Vagina (tissue), 2 donors: ENCODE measurements around the gene PIP5K1B.

Source experiments
- CTCF ChIP-seq, 3 experiments: fragments of 450-650 bp in 2 of 3; fragments of 200-600 bp in 1 of 3; sonication (generic) in 1 of 3; IDR thresholded peaks; one replicate each; pipeline ENCODE4 v1.5.1; 2017 to 2019; ENCODE audit warnings: antibody characterized with exemption in 3 of 3, mild to moderate bottlenecking in 2 of 3, moderate library complexity in 2 of 3
- POLR2A ChIP-seq, 2 donors: fragments of 450-650 bp; IDR thresholded peaks; one replicate each; pipeline ENCODE4 v1.6.1; 2017; ENCODE audit warnings: antibody characterized with exemption in 2 of 2, mild to moderate bottlenecking in 2 of 2, moderate library complexity in 2 of 2
- POLR2AphosphoS5 ChIP-seq, 2 donors: sonication (generic); formaldehyde crosslinking; IDR thresholded peaks; one replicate each; pipeline ENCODE4 v1.9.0; 2017; ENCODE audit warnings: antibody characterized with exemption in 2 of 2, mild to moderate bottlenecking in 2 of 2, low read depth in 1 of 2; ENCODE audit not compliant: insufficient read depth in 1 of 2

- no peak for TF ChIP-seq CTCF (IDR thresholded peaks at IDR 0.05)
- no peak for TF ChIP-seq POLR2A (IDR thresholded peaks at IDR 0.05)
- no peak for TF ChIP-seq POLR2AphosphoS5 (IDR thresholded peaks at IDR 0.05; ENCODE audit: insufficient read depth in 1 of 2, low read depth in 1 of 2)
Observed at GRCh38 chr9:68925175-68925574, 220.1 kb downstream of the PIP5K1B start.
